ENCODE measurements around the gene TAS2R31.

DNA sequence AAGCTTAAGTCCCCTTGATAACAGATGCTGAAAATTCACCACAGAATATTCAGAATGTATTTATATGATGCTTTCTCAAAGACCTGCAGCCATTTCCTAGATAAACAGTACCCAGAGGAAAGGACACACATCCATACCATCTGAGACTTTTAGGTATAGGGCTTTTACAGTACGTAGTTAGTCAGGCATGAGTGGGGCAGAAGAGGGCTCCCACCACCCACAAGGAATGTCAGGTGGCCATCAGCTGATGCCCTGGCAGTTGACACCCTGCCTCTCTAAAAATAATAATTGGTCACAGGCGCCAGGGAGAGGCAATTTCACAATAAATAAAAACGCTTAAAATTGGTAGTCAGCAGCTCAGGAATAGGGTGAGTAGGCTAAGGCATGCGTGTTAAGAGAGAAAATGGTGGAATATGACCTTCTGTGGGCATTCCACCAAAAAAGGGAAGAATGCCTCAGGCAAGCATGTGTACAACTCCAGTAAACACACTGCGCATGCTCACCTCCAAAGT lies 38.7 kb upstream of the TAS2R31 start:
- TF ChIP-seq ZNF274 (IDR thresholded peaks at IDR 0.05; ENCODE audit: low read depth, low read length) (no peak), SUZ12 (IDR thresholded peaks at IDR 0.05; ENCODE audit: extremely low read depth, insufficient read depth, insufficient read length) (no peak), YY1 (IDR thresholded peaks at IDR 0.05; ENCODE audit: insufficient read depth, insufficient read length) (no peak)
